Spleen (tissue), 11 donors: Measurements from ENCODE around the gene AP1G1. TPM values are rescaled to one million over a fixed set of nuclear protein-coding genes. Genes with fewer than 3 reads are reported as not detected.
"Not testable (repeated sequence)": the region's sequence is repeated elsewhere in the genome, so short reads cannot be mapped to it uniquely, and the experiment has no call there.

Source experiments
- DNase-seq: peaks from one replicate; pipeline ENCODE4 v3.0.0-alpha.2; 2020
- H3K27ac ChIP-seq, 8 donors: fragments of 200-600 bp; sonication (generic) in 7 of 8; 1 replicate in 4 of 8; 2 replicates in 4 of 8; pipeline versions ENCODE4 v1.5.0 to v1.8.0; 2016 to 2021; ENCODE audit warnings: inconsistent platforms in 4 of 8, mild to moderate bottlenecking in 4 of 8, moderate library complexity in 1 of 8
- H3K27me3 ChIP-seq, 7 donors: fragments of 200-600 bp; sonication (generic) in 6 of 7; replicated peaks in 1 of 7; 1 replicate in 4 of 7; 2 replicates in 3 of 7; pipeline versions ENCODE4 v1.5.0 to v1.8.0; 2016 to 2021; ENCODE audit warnings: inconsistent platforms in 3 of 7, mild to moderate bottlenecking in 1 of 7
- H3K36me3 ChIP-seq, 6 donors: fragments of 200-600 bp; sonication (generic) in 5 of 6; 1 replicate in 4 of 6; 2 replicates in 2 of 6; pipeline versions ENCODE4 v1.5.0 to v1.8.0; 2016 to 2021; ENCODE audit warnings: inconsistent platforms in 2 of 6
- H3K4me1 ChIP-seq, 6 donors: fragments of 200-600 bp; sonication (generic) in 5 of 6; 1 replicate in 3 of 6; 2 replicates in 3 of 6; pipeline versions ENCODE4 v1.5.0 to v1.8.0; 2016 to 2021; ENCODE audit warnings: inconsistent platforms in 3 of 6
- H3K4me3 ChIP-seq, 8 donors: fragments of 200-600 bp; sonication (generic) in 7 of 8; 1 replicate in 4 of 8; 2 replicates in 4 of 8; pipeline versions ENCODE4 v1.5.0 to v1.8.0; 2016 to 2021; ENCODE audit warnings: inconsistent platforms in 4 of 8, mild to moderate bottlenecking in 4 of 8, moderate library complexity in 2 of 8
- H3K9me3 ChIP-seq, 8 donors: fragments of 200-600 bp; sonication (generic) in 7 of 8; 1 replicate in 4 of 8; 2 replicates in 4 of 8; pipeline versions ENCODE4 v1.5.0 to v1.8.0; 2016 to 2021; ENCODE audit warnings: inconsistent platforms in 4 of 8
- CTCF ChIP-seq, 11 experiments: fragments of 200-600 bp in 7 of 11; fragments of 450-650 bp in 4 of 11; sonication (generic) in 4 of 11; IDR thresholded peaks in 8 of 11; conservative IDR thresholded peaks in 3 of 11; 1 replicate in 7 of 11; 2 replicates in 4 of 11; pipeline versions ENCODE4 v1.4.0 to v1.8.0; 2016 to 2021; ENCODE audit warnings: antibody characterized with exemption in 11 of 11, inconsistent platforms in 4 of 11, mild to moderate bottlenecking in 1 of 11
- POLR2A ChIP-seq, 3 donors: fragments of 450-650 bp; IDR thresholded peaks; one replicate each; pipeline ENCODE4 v1.5.1; 2017; ENCODE audit warnings: antibody characterized with exemption in 3 of 3, mild to moderate bottlenecking in 1 of 3
- POLR2AphosphoS5 ChIP-seq, 3 donors: sonication (generic); formaldehyde crosslinking; IDR thresholded peaks; one replicate each; pipeline ENCODE4 v1.5.1; 2017; ENCODE audit warnings: antibody characterized with exemption in 3 of 3
- WGBS, 5 donors: extraction: QIAGEN DNeasy Blood & Tissue Kit in 3 of 5; methylation state at CpG; one replicate each; pipeline versions ENCODE4 v1.1.5 to v1.1.7; 2013 to 2018; 5-methylcytosine and 5-hydroxymethylcytosine counted together
- intact Hi-C: fragments of 100-400 bp; cut with DNase I; formaldehyde crosslinking; loops from one replicate; pipeline ENCODE4 v1.15.0; 2023; ENCODE audit warnings: low total_unique reads
- polyA plus RNA-seq, 3 donors: library from polyadenylated mRNA; stranded (reverse); fragments of 200-250 nt; gene quantifications; one replicate each; pipeline ENCODE4 v1.2.1, GENCODE V29; 2013
- total RNA-seq, 7 donors: library from RNA; depleted of rRNA in 3 of 7; stranded (reverse); fragments of >200 nt in 3 of 7; fragmentation: NEBNext Ultra II Directional in 4 of 7; extraction: Animal tissue kit (Norgen Biotek cat#: 25700) in 4 of 7; gene quantifications; one replicate each; pipeline versions ENCODE4 v1.1.0 to v1.2.1, GENCODE V29; 2016 to 2021
- donor health status: healthy with polysubstance abuse.
- donor health status: DM: no; HTN: no; CAD: no; lungs with moderate emphysema.
- donor health status: DM: no; HTN: no; CAD: no.
- donor health status: Bipolar disorder and iron deficiency.
- donor health status: healthy.
- donor health status: DM: no; HTN: no; CAD: no.
- donor health status: DM: yes; HTN: yes; CAD: no.

Gene AP1G1
- total and polyA plus RNA-seq, 10 donors: 11.2 to 125 (median 94.1) TPM

GRCh38 chr16:71830359-71830758, 21.7 kb upstream of the AP1G1 start:
- TF ChIP-seq CTCF (IDR thresholded peaks at IDR 0.05 in 8 of 11, conservative IDR thresholded peaks at IDR 0.05 in 3 of 11) (no peak), POLR2AphosphoS5 (IDR thresholded peaks at IDR 0.05) (no peak), POLR2A (IDR thresholded peaks at IDR 0.05) (no peak)
- no peak overlapping the region for H3K27ac ChIP-seq
- intact Hi-C loops: no loop called here
- DNase-seq: no peak
- no peaks in the 10 kb centered on the region for H3K4me1 ChIP-seq
- WGBS, 5 donors: 80 to 92% (median 82%) methylated on average over 2 of the region's 2 CpGs
- no peaks in the 10 kb centered on the region for H3K27me3 ChIP-seq
- no peaks in the 10 kb centered on the region for H3K9me3 ChIP-seq
- no peak overlapping the region for H3K4me3 ChIP-seq
- no peaks in the 10 kb centered on the region for H3K36me3 ChIP-seq

- DNase-seq: no peak
- no peak for TF ChIP-seq CTCF (IDR thresholded peaks at IDR 0.05 in 8 of 11, conservative IDR thresholded peaks at IDR 0.05 in 3 of 11)
- no peak for TF ChIP-seq POLR2AphosphoS5 (IDR thresholded peaks at IDR 0.05)
- TF ChIP-seq POLR2A (IDR thresholded peaks at IDR 0.05): no peak
- Histone ChIP-seq H3K27me3 (no peaks in the 10 kb centered on the region), H3K27ac (no peak overlapping the region), H3K36me3 (peaks cover 0 to 7% (median 0%) of the 10 kb centered on the region in 6 donors), H3K4me3 (no peak overlapping the region), H3K9me3 (no peaks in the 10 kb centered on the region), H3K4me1 (no peaks in the 10 kb centered on the region)
- 70 to 86% (median 74%) methylated on average over 5 of the region's 5 CpGs for WGBS, 5 donors
- intact Hi-C loops: no loop called here
Observed at GRCh38 chr16:71826533-71827017, 17.9 kb upstream of the AP1G1 start.

- H3K4me3 ChIP-seq, H3K9me3 ChIP-seq, H3K36me3 ChIP-seq, H3K27me3 ChIP-seq, DNase-seq, intact Hi-C loops: not testable (repeated sequence)
- 79 to 87% (median 82%) methylated on average over 10 of the region's 10 CpGs for WGBS, 5 donors
- H3K27ac ChIP-seq: peak overlapping the region in 5 of 8 donors; percentile 16 to 53 (median 44)
- H3K4me1 ChIP-seq: peaks cover 0 to 17% (median 3%) of the 10 kb centered on the region in 6 donors
Observed at GRCh38 chr16:71817155-71817500, 8.5 kb upstream of the AP1G1 start.

- no peak for TF ChIP-seq POLR2A (IDR thresholded peaks at IDR 0.05)
- TF ChIP-seq CTCF (IDR thresholded peaks at IDR 0.05 in 8 of 11, conservative IDR thresholded peaks at IDR 0.05 in 3 of 11): no peak
- no peak for TF ChIP-seq POLR2AphosphoS5 (IDR thresholded peaks at IDR 0.05)
- H3K27ac ChIP-seq: no peak overlapping the region
- peaks cover 16 to 35% (median 23%) of the 10 kb centered on the region in 6 donors for H3K4me1 ChIP-seq
- DNase-seq: no peak
- peaks cover 0 to 5% (median 0%) of the 10 kb centered on the region in 6 donors for H3K36me3 ChIP-seq
- WGBS, 5 donors: 49 to 70% (median 66%) methylated on average over 3 to 5 of the region's 5 CpGs
- H3K9me3 ChIP-seq: no peaks in the 10 kb centered on the region
- intact Hi-C loops: no loop called here
- H3K4me3 ChIP-seq: no peak overlapping the region
- H3K27me3 ChIP-seq: no peaks in the 10 kb centered on the region
Observed at GRCh38 chr16:71811261-71811803, 2.7 kb upstream of the AP1G1 start.

GRCh38 chr16:71810155-71810530, 1.5 kb upstream of the AP1G1 start:
- intact Hi-C loops, H3K27me3 ChIP-seq, H3K9me3 ChIP-seq: not testable (repeated sequence)
- peaks cover 27 to 47% (median 35%) of the 10 kb centered on the region in 6 donors for H3K4me1 ChIP-seq
- peak overlapping the region in 1 of 8 donors; percentile 92 for H3K4me3 ChIP-seq
- peak; percentile 78 for DNase-seq
- peaks cover 0 to 15% (median under 1%) of the 10 kb centered on the region in 6 donors for H3K36me3 ChIP-seq
- 68 to 89% (median 85%) methylated on average over 11 of the region's 11 CpGs for WGBS, 5 donors
- H3K27ac ChIP-seq: peak overlapping the region in 7 of 8 donors; percentile 96 to 100 (median 98)
